Liver (tissue), 3 donors: ENCODE results near the gene ESRP2.

ENCODE experiments used
- CTCF ChIP-seq: fragments of 150-350 bp; IDR thresholded peaks from 2 replicates; pipeline ENCODE4 v1.5.1; 2017; ENCODE audit warnings: improper control_type of control experiment, low read depth, low read length; ENCODE audit not compliant: missing input control
- RAD21 ChIP-seq, 2 donors: IDR thresholded peaks; 2 replicates each; pipeline ENCODE4 v1.6.1; 2016; ENCODE audit warnings: antibody characterized with exemption in 2 of 2, mild to moderate bottlenecking in 2 of 2
- REST ChIP-seq: IDR thresholded peaks from 2 replicates; pipeline ENCODE4 v1.6.1; 2016; ENCODE audit warnings: antibody characterized with exemption, mild to moderate bottlenecking
- TAF1 ChIP-seq: conservative IDR thresholded peaks from 2 replicates; pipeline ENCODE4 v1.6.1; 2016; ENCODE audit warnings: antibody characterized with exemption, mild to moderate bottlenecking
- donor health status: healthy.
- donor health status: healthy.

- no peak for TF ChIP-seq CTCF
- TF ChIP-seq RAD21 (IDR thresholded peaks at IDR 0.05): no peak
- no peak for TF ChIP-seq TAF1
- TF ChIP-seq REST: no peak
Measured at GRCh38 chr16:68284847-68285246, 48.9 kb upstream of the ESRP2 start.
